Measurements from ENCODE around the gene ZNF500. TPM values are rescaled to one million over a fixed set of nuclear protein-coding genes. Genes with fewer than 3 reads are reported as not detected.

Gene ZNF500
- total and polyA plus RNA-seq, 8 donors: 5.5 to 14.1 (median 7.2) TPM

DNA sequence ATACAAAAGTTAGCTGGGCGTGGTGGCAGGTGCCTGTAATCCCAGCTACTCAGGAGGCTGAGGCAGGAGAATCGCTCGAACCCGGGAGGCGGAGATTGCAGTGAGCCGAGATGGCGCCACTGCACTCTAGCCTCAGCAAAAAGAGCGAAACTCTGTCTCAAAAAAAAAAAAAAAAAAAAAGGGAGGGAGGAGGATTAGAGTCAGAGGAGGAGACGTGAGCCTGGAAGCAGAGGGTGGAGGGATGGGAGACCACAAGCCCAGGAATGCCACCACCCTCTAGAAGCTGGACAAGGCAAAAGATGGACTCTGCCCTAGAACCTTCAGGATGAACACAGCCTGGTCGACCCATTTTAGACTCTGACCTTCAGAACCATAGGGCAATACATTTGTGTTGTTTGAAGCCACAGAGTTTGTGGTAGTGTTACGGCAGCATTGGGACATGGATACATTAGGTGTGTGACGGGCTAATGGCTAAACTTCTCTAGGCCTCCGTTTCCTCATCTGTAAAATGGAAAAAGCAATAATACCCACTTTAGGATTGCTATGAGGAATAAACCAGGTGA is 26.1 kb upstream of the ZNF500 start:
- H3K36me3 ChIP-seq: no peaks in the 10 kb centered on the region
- peaks cover 5 to 8% (median 8%) of the 10 kb centered on the region in 3 donors for H3K4me1 ChIP-seq
- H3K27me3 ChIP-seq: no peaks in the 10 kb centered on the region
- H3K27ac ChIP-seq: no peak overlapping the region
- H3K4me3 ChIP-seq: no peak overlapping the region
- WGBS, 2 donors: 80 to 89% methylated on average over 13 of the region's 13 CpGs
- no peak for FAIRE-seq
- no peak for ATAC-seq
- H3K9me3 ChIP-seq: no peaks in the 10 kb centered on the region
- intact Hi-C loops (cut with DNase I): no loop called here
- DNase-seq: no peak
- TF ChIP-seq, protein P1, sequence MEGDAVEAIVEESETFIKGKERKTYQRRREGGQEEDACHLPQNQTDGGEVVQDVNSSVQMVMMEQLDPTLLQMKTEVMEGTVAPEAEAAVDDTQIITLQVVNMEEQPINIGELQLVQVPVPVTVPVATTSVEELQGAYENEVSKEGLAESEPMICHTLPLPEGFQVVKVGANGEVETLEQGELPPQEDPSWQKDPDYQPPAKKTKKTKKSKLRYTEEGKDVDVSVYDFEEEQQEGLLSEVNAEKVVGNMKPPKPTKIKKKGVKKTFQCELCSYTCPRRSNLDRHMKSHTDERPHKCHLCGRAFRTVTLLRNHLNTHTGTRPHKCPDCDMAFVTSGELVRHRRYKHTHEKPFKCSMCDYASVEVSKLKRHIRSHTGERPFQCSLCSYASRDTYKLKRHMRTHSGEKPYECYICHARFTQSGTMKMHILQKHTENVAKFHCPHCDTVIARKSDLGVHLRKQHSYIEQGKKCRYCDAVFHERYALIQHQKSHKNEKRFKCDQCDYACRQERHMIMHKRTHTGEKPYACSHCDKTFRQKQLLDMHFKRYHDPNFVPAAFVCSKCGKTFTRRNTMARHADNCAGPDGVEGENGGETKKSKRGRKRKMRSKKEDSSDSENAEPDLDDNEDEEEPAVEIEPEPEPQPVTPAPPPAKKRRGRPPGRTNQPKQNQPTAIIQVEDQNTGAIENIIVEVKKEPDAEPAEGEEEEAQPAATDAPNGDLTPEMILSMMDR (IDR thresholded peaks at IDR 0.05): no peak

DNA sequence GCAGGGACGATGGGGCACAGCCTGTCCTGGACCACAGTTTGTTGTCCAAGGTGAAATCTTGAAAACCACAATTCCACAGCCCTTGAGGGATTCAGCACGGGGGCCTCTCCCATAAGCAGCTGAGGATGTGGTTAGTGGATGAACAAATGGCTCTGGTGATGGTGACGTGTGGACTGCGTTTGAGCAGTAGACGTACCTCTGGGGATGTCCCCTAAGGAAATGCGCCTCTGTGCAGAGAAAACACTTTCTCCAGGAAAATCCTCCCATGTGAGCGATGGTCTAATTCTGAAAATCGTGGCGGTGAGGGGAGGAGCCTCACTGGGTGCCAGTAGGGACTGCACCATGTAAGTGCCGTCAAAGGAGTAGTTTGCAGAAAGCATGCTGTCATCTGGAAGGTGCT is 23.9 kb upstream of the ZNF500 start:
- Histone ChIP-seq H3K4me1 (peaks cover 4 to 8% (median 5%) of the 10 kb centered on the region in 3 donors), H3K36me3 (no peaks in the 10 kb centered on the region), H3K9me3 (no peaks in the 10 kb centered on the region), H3K27ac (no peak overlapping the region), H3K27me3 (no peaks in the 10 kb centered on the region), H3K4me3 (no peak overlapping the region)
- FAIRE-seq: no peak
- intact Hi-C loops (cut with DNase I): no loop called here
- ATAC-seq: no peak
- WGBS, 2 donors: 83 to 84% methylated on average over 10 of the region's 10 CpGs
- DNase-seq: no peak
- TF ChIP-seq, protein P1 (IDR thresholded peaks at IDR 0.05): no peak

DNA sequence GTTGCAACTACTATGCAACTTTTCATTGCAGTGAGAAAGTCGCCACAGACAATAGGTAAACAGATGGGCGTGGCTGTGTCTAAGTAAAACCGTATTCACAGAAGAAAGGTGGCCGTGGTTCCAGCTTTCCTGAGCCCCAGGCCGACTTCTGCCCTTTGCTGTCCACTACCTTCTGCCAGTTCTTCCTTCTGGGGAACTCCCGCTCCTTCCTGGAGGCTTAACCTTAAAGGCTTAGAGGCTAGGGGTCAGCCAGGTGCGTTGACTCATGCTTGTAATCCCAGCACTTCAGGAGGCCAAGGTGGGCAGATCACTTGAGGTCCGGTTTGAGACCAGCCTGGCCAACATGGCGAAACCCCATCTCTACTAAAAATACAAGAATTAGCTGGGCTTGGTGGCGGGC is 23.3 kb upstream of the ZNF500 start:
- H3K36me3 ChIP-seq: no peaks in the 10 kb centered on the region
- peaks cover 3 to 8% (median 5%) of the 10 kb centered on the region in 3 donors for H3K4me1 ChIP-seq
- H3K27ac ChIP-seq: no peak overlapping the region
- FAIRE-seq: no peak
- 87 to 90% methylated on average over 10 of the region's 10 CpGs for WGBS, 2 donors
- intact Hi-C loops (cut with DNase I): no loop called here
- ATAC-seq: no peak
- no peaks in the 10 kb centered on the region for H3K9me3 ChIP-seq
- H3K4me3 ChIP-seq: no peak overlapping the region
- DNase-seq: no peak
- TF ChIP-seq, protein P1 (IDR thresholded peaks at IDR 0.05): no peak
- no peaks in the 10 kb centered on the region for H3K27me3 ChIP-seq

DNA sequence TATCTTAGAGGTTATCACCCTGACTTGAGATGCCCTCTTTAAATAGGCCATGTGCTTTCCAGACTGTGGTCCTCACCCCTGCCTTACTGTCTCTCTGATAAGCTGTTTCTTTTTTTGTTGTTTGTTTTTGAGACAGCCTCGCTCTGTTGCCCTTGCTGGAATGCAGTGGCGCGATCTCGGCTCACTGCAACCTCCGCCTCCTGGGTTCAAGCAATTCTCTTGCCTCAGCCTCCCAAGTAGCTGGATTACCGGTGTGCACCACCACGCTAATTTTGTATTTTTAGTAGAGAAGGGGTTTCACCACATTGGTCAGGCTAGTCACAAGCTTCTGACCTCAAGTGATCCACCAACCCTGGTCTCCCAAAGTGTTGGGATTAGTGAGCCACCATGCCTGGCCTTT is 21.9 kb upstream of the ZNF500 start:
- WGBS, 2 donors: 77 to 80% methylated on average over 7 of the region's 7 CpGs
- H3K4me1 ChIP-seq: peaks cover 3 to 8% (median 5%) of the 10 kb centered on the region in 3 donors
- no peak for ATAC-seq
- intact Hi-C loops (cut with DNase I): no loop called here
- no peaks in the 10 kb centered on the region for H3K36me3 ChIP-seq
- no peak for FAIRE-seq
- H3K9me3 ChIP-seq: no peaks in the 10 kb centered on the region
- H3K27ac ChIP-seq: no peak overlapping the region
- H3K27me3 ChIP-seq: no peaks in the 10 kb centered on the region
- TF ChIP-seq, protein P1 (IDR thresholded peaks at IDR 0.05): no peak
- no peak for DNase-seq
- no peak overlapping the region for H3K4me3 ChIP-seq

DNA sequence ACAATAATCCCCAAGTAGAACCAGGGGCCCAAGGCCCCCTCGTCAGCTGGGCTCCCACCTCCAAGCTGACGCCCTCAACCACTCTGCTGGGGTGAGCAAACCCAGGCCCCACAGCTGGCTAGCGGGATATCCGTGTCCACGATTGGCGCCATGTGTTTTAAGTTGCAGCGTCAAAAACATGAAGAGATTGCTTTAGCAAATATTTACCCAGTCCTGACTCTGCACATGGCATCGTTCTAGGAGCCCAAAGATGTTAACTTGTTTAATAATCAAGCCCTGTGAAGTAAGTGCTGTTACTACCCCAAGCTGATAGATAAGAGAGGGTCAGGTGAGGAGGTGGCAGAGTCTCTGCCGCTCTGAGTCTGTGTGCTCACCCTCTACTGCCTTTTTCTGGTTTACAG is 21.5 kb upstream of the ZNF500 start:
- Histone ChIP-seq H3K9me3 (no peaks in the 10 kb centered on the region), H3K4me3 (no peak overlapping the region), H3K27ac (no peak overlapping the region), H3K36me3 (no peaks in the 10 kb centered on the region), H3K27me3 (no peaks in the 10 kb centered on the region), H3K4me1 (peaks cover 3 to 8% (median 5%) of the 10 kb centered on the region in 3 donors)
- intact Hi-C loops (cut with DNase I): no loop called here
- no peak for FAIRE-seq
- peak; percentile 61 to 85 (median 80) for ATAC-seq
- DNase-seq: peak in 1 of 6 donors; percentile 28
- TF ChIP-seq, protein P1 (IDR thresholded peaks at IDR 0.05): no peak
- WGBS, 2 donors: 16% methylated on average over 9 of the region's 9 CpGs
